HepG2 (cell line): ENCODE measurements around the gene ATXN1L. TPM values are rescaled to one million over a fixed set of nuclear protein-coding genes. Genes with fewer than 3 reads are reported as not detected.

ENCODE experiments used
- BRD4 ChIP-seq: sonication (generic); formaldehyde crosslinking; IDR thresholded peaks from 2 replicates; pipeline ENCODE4 v1.4.0; 2020; ENCODE audit warnings: missing genetic modification reagents
- IKZF4 ChIP-seq: sonication (generic); formaldehyde crosslinking; IDR thresholded peaks from 2 replicates; pipeline ENCODE4 v1.5.1; 2020; ENCODE audit warnings: borderline replicate concordance, mild to moderate bottlenecking, low read depth, missing genetic modification reagents; ENCODE audit errors: not compliant biosample characterization
- POLR2AphosphoS5 ChIP-seq: IDR thresholded peaks from 2 replicates; pipeline ENCODE4 v1.6.1; 2012; ENCODE audit warnings: low read depth, low read length
- XRCC5 ChIP-seq: fragments of 200-400 bp; formaldehyde crosslinking; optimal IDR thresholded peaks from 2 replicates; pipeline ENCODE3; 2017; ENCODE audit warnings: mild to moderate bottlenecking, low read length
- ZBTB7A ChIP-seq: sonication (generic); formaldehyde crosslinking; IDR thresholded peaks from 2 replicates; pipeline ENCODE4 v1.8.0; 2022; ENCODE audit warnings: mild to moderate bottlenecking, missing genetic modification reagents
- ZFYVE20 ChIP-seq: sonication (generic); formaldehyde crosslinking; IDR thresholded peaks from 2 replicates; pipeline ENCODE4 v1.8.0; 2023; ENCODE audit warnings: low read depth, mild to moderate bottlenecking, moderate library complexity, missing genetic modification reagents, borderline replicate concordance
- ZNF124 ChIP-seq: sonication (generic); formaldehyde crosslinking; IDR thresholded peaks from 2 replicates; pipeline ENCODE4 v1.4.0; 2020; ENCODE audit warnings: missing genetic modification reagents
- ZNF296 ChIP-seq: sonication (generic); formaldehyde crosslinking; conservative IDR thresholded peaks from 2 replicates; pipeline ENCODE4 v1.5.0; 2020; ENCODE audit warnings: mild to moderate bottlenecking, missing genetic modification reagents
- ZNF33A ChIP-seq: sonication (generic); formaldehyde crosslinking; IDR thresholded peaks from 2 replicates; pipeline ENCODE4 v1.5.1; 2020; ENCODE audit warnings: missing genetic modification reagents, mild to moderate bottlenecking, moderate library complexity, borderline replicate concordance
- ZNF484 ChIP-seq: sonication (generic); formaldehyde crosslinking; IDR thresholded peaks from 2 replicates; pipeline ENCODE4 v1.5.1; 2020; ENCODE audit warnings: mild to moderate bottlenecking, low read depth, missing genetic modification reagents, borderline replicate concordance
- ZNF530 ChIP-seq: sonication (generic); formaldehyde crosslinking; IDR thresholded peaks from 2 replicates; pipeline ENCODE4 v1.5.0; 2020; ENCODE audit warnings: low read depth, mild to moderate bottlenecking, missing genetic modification reagents
- ZNF652 ChIP-seq: IDR thresholded peaks from 2 replicates; pipeline ENCODE4 v1.6.1; 2016; ENCODE audit warnings: low read depth, borderline replicate concordance
- ZNF749 ChIP-seq: sonication (generic); formaldehyde crosslinking; IDR thresholded peaks from 2 replicates; pipeline ENCODE4 v1.8.0; 2022; ENCODE audit warnings: mild to moderate bottlenecking, missing genetic modification reagents, moderate library complexity, borderline replicate concordance
- ZSCAN22 ChIP-seq: sonication (generic); formaldehyde crosslinking; IDR thresholded peaks from 2 replicates; pipeline ENCODE4 v1.4.0; 2020; ENCODE audit warnings: mild to moderate bottlenecking, missing genetic modification reagents
- polyA plus RNA-seq, 8 experiments: library from polyadenylated mRNA; depleted of rRNA in 3 of 8; stranded (reverse) in 7 of 8; unstranded in 1 of 8; fragments of >200 nt; fragmentation: Illumina TruSeq in 4 of 8; extraction: Trizol in 4 of 8; gene quantifications; 2 replicates each; pipeline versions ENCODE4 v1.2.1 to v1.2.3, GENCODE V29; 2011 to 2016; ENCODE audit warnings: low read depth in 4 of 8, missing spikeins in 1 of 8, mixed read lengths in 1 of 8; ENCODE audit not compliant: insufficient read depth in 1 of 8
- total RNA-seq, 5 experiments: library from RNA; depleted of rRNA; stranded (reverse); fragments of >200 nt; fragmentation: Illumina TruSeq; extraction: Trizol; gene quantifications; 2 replicates each; pipeline ENCODE4 v1.2.3, GENCODE V29; 2016; ENCODE audit warnings: low read depth in 1 of 5
- TF ChIP-seq, protein P1 (sequence below): sonication (generic); formaldehyde crosslinking; IDR thresholded peaks from 2 replicates; pipeline ENCODE4 v1.4.0; 2020; ENCODE audit warnings: missing genetic modification reagents
- TF ChIP-seq, protein P2 (sequence below): sonication (generic); formaldehyde crosslinking; IDR thresholded peaks from 2 replicates; pipeline ENCODE4 v1.8.0; 2022; ENCODE audit warnings: missing genetic modification reagents, mild to moderate bottlenecking, inconsistent platforms, borderline replicate concordance
- TF ChIP-seq, protein P3 (sequence below): sonication (generic); formaldehyde crosslinking; IDR thresholded peaks from 2 replicates; pipeline ENCODE4 v1.9.0; 2022; ENCODE audit warnings: missing genetic modification reagents, mild to moderate bottlenecking, borderline replicate concordance
- TF ChIP-seq, protein P4 (sequence below): sonication (generic); formaldehyde crosslinking; IDR thresholded peaks from 2 replicates; pipeline ENCODE4 v1.8.0; 2022; ENCODE audit warnings: mild to moderate bottlenecking, missing genetic modification reagents

The ATXN1L gene
- total and polyA plus RNA-seq, 2 of the 13 experiments (the other 11 are each of a cell fraction or from before 2014, with no cell fraction given) = 20.0 to 22.4 TPM

DNA sequence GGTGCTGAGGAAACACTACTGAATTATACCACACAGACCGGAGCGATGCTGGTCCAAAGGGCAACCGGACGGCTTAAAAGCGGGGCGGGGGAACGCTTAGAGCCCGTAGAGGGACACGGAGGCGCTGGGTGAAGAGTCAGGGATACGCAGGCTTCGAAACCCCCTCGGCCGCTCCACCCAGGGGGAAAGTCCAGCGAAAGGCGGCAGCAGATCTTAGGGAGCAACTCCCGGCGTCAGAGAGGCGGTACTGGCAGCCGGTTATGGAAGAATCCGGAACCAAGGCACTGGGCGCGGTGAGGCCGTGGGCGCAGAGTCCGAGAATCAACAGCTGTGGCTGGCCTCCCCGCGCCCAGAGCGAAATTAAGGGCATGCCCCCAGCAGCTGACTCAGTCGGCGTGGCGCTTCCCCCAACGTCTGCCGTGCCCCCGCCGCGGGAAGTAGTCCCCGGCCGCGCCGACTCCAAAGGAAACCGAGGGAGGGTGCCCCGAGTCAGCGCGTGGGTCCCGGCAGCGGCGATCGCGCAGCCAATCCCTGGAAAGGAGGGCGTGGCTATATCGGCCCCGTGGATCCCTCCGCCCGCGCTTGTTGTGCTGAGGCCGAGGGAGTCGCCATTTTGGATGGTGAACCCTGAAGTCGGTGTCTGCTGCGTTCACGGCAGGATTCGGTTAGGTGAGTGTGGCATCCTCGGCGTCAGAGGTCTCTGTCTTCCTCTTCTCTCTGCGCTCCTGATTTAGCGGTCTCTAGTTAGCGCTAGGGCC lies 49.3 kb downstream of the ATXN1L start, which contains the start of gene IST1 (continued):
- TF ChIP-seq, protein P1, sequence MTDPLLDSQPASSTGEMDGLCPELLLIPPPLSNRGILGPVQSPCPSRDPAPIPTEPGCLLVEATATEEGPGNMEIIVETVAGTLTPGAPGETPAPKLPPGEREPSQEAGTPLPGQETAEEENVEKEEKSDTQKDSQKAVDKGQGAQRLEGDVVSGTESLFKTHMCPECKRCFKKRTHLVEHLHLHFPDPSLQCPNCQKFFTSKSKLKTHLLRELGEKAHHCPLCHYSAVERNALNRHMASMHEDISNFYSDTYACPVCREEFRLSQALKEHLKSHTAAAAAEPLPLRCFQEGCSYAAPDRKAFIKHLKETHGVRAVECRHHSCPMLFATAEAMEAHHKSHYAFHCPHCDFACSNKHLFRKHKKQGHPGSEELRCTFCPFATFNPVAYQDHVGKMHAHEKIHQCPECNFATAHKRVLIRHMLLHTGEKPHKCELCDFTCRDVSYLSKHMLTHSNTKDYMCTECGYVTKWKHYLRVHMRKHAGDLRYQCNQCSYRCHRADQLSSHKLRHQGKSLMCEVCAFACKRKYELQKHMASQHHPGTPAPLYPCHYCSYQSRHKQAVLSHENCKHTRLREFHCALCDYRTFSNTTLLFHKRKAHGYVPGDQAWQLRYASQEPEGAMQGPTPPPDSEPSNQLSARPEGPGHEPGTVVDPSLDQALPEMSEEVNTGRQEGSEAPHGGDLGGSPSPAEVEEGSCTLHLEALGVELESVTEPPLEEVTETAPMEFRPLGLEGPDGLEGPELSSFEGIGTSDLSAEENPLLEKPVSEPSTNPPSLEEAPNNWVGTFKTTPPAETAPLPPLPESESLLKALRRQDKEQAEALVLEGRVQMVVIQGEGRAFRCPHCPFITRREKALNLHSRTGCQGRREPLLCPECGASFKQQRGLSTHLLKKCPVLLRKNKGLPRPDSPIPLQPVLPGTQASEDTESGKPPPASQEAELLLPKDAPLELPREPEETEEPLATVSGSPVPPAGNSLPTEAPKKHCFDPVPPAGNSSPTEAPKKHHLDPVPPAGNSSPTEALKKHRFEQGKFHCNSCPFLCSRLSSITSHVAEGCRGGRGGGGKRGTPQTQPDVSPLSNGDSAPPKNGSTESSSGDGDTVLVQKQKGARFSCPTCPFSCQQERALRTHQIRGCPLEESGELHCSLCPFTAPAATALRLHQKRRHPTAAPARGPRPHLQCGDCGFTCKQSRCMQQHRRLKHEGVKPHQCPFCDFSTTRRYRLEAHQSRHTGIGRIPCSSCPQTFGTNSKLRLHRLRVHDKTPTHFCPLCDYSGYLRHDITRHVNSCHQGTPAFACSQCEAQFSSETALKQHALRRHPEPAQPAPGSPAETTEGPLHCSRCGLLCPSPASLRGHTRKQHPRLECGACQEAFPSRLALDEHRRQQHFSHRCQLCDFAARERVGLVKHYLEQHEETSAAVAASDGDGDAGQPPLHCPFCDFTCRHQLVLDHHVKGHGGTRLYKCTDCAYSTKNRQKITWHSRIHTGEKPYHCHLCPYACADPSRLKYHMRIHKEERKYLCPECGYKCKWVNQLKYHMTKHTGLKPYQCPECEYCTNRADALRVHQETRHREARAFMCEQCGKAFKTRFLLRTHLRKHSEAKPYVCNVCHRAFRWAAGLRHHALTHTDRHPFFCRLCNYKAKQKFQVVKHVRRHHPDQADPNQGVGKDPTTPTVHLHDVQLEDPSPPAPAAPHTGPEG = peak; percentile 83
- TF ChIP-seq, protein P2, sequence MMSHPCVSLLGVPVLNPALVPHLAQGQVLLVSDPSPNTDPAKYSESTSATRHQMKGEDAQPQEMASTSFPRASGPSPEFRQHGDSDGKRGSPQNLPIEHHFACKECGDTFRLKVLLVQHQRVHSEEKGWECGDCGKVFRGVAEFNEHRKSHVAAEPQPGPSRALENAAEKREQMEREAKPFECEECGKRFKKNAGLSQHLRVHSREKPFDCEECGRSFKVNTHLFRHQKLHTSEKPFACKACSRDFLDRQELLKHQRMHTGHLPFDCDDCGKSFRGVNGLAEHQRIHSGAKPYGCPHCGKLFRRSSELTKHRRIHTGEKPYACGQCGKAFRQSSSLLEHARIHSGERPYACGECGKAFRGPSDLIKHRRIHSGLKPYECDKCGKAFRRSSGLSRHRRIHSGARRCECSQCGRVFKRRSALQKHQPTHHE (CRISPR knock-in tag) = peak; percentile 90
- TF ChIP-seq POLR2AphosphoS5 (peak; percentile 92), ZBTB7A (CRISPR knock-in tag) (peak; percentile 76), IKZF4 (CRISPR knock-in tag) (peak; percentile 42), BRD4 (CRISPR knock-in tag) (peak; percentile 98), ZNF296 (CRISPR knock-in tag) (no peak; the same call in 1 of the 2 replicates), ZNF652 (CRISPR knock-in tag) (no peak), ZNF33A (CRISPR knock-in tag) (peak; percentile 71; the same call in 1 of the 2 replicates), ZNF530 (CRISPR knock-in tag) (peak; percentile 12; the same call in 1 of the 2 replicates), XRCC5 (peak; percentile 99), ZNF484 (CRISPR knock-in tag) (no peak; the same call in 1 of the 2 replicates), ZFYVE20 (CRISPR knock-in tag) (peak; percentile 95; the same call in 1 of the 2 replicates), ZSCAN22 (CRISPR knock-in tag) (peak; percentile 50; the same call in 1 of the 2 replicates), ZNF124 (CRISPR knock-in tag) (peak; percentile 72; the same call in 1 of the 2 replicates), ZNF749 (CRISPR knock-in tag) (peak; percentile 94)
- TF ChIP-seq, protein P3, sequence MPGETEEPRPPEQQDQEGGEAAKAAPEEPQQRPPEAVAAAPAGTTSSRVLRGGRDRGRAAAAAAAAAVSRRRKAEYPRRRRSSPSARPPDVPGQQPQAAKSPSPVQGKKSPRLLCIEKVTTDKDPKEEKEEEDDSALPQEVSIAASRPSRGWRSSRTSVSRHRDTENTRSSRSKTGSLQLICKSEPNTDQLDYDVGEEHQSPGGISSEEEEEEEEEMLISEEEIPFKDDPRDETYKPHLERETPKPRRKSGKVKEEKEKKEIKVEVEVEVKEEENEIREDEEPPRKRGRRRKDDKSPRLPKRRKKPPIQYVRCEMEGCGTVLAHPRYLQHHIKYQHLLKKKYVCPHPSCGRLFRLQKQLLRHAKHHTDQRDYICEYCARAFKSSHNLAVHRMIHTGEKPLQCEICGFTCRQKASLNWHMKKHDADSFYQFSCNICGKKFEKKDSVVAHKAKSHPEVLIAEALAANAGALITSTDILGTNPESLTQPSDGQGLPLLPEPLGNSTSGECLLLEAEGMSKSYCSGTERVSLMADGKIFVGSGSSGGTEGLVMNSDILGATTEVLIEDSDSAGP (CRISPR knock-in tag) = peak; percentile 97
- TF ChIP-seq, protein P4, sequence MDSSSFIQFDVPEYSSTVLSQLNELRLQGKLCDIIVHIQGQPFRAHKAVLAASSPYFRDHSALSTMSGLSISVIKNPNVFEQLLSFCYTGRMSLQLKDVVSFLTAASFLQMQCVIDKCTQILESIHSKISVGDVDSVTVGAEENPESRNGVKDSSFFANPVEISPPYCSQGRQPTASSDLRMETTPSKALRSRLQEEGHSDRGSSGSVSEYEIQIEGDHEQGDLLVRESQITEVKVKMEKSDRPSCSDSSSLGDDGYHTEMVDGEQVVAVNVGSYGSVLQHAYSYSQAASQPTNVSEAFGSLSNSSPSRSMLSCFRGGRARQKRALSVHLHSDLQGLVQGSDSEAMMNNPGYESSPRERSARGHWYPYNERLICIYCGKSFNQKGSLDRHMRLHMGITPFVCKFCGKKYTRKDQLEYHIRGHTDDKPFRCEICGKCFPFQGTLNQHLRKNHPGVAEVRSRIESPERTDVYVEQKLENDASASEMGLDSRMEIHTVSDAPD (CRISPR knock-in tag) = peak; percentile 84; the same call in 1 of the 2 replicates
